Mononuclear cell (primary cell): ENCODE measurements around the gene LIPG. TPM values are rescaled to one million over a fixed set of nuclear protein-coding genes. Genes with fewer than 3 reads are reported as not detected.
"Not testable (repeated sequence)": the region's sequence is repeated elsewhere in the genome, so short reads cannot be mapped to it uniquely, and the experiment has no call there.

Experiments
- H3K27me3 ChIP-seq: 2 replicates; pipeline ENCODE4 v1.6.0; 2011; ENCODE audit warnings: low read length, control low read depth; ENCODE audit not compliant: insufficient read depth
- H3K4me1 ChIP-seq: 2 replicates; pipeline ENCODE4 v1.5.1; 2011; ENCODE audit warnings: mild to moderate bottlenecking, low read length, control low read depth; ENCODE audit not compliant: insufficient read depth
- H3K4me3 ChIP-seq: 2 replicates; pipeline ENCODE4 v1.5.1; 2011; ENCODE audit warnings: mild to moderate bottlenecking, low read length, moderate library complexity
- H3K9me3 ChIP-seq: 2 replicates; pipeline ENCODE4 v1.5.1; 2011; ENCODE audit warnings: low read depth, mild to moderate bottlenecking, control low read depth, low read length
- total RNA-seq: library from RNA; depleted of rRNA; stranded (reverse); fragments of >200 nt; gene quantifications from one replicate; pipeline ENCODE4 v1.2.3, GENCODE V29; 2012

The LIPG gene
- total RNA-seq, 1 donor = not detected

GRCh38 chr18:49529596-49529995 lies 32.3 kb upstream of the LIPG start:
- no peak overlapping the region for H3K4me3 ChIP-seq
- no peaks in the 10 kb centered on the region for H3K9me3 ChIP-seq
- H3K27me3 ChIP-seq = no peaks in the 10 kb centered on the region
- no peaks in the 10 kb centered on the region for H3K4me1 ChIP-seq

GRCh38 chr18:49531678-49532153 lies 30.1 kb upstream of the LIPG start:
- H3K27me3 ChIP-seq = no peaks in the 10 kb centered on the region
- H3K4me1 ChIP-seq = no peaks in the 10 kb centered on the region
- no peak overlapping the region for H3K4me3 ChIP-seq
- no peaks in the 10 kb centered on the region for H3K9me3 ChIP-seq

- no peaks in the 10 kb centered on the region for H3K4me1 ChIP-seq
These were observed 26.8 kb upstream of the LIPG start for GRCh38 chr18:49534846-49535601.

GRCh38 chr18:49537232-49537896 lies 24.5 kb upstream of the LIPG start:
- H3K27me3 ChIP-seq = no peaks in the 10 kb centered on the region

More at GRCh38 chr18:49534846-49535601, 26.8 kb upstream of the LIPG start:
- no peaks in the 10 kb centered on the region for H3K27me3 ChIP-seq
- H3K9me3 ChIP-seq = no peaks in the 10 kb centered on the region
- H3K4me3 ChIP-seq = no peak overlapping the region

GRCh38 chr18:49544362-49544761 lies 17.5 kb upstream of the LIPG start:
- H3K27me3 ChIP-seq = no peaks in the 10 kb centered on the region
- H3K9me3 ChIP-seq = no peaks in the 10 kb centered on the region
- no peak overlapping the region for H3K4me3 ChIP-seq
- no peaks in the 10 kb centered on the region for H3K4me1 ChIP-seq

More at GRCh38 chr18:49537232-49537896, 24.5 kb upstream of the LIPG start:
- Histone ChIP-seq H3K4me3 (no peak overlapping the region), H3K4me1 (no peaks in the 10 kb centered on the region), H3K9me3 (no peaks in the 10 kb centered on the region)

GRCh38 chr18:49546278-49546677 lies 15.6 kb upstream of the LIPG start:
- H3K4me3 ChIP-seq = no peak overlapping the region
- H3K27me3 ChIP-seq = no peaks in the 10 kb centered on the region
- H3K4me1 ChIP-seq = no peaks in the 10 kb centered on the region
- no peaks in the 10 kb centered on the region for H3K9me3 ChIP-seq

GRCh38 chr18:49546719-49547273 lies 15.1 kb upstream of the LIPG start:
- H3K27me3 ChIP-seq = no peaks in the 10 kb centered on the region
- no peaks in the 10 kb centered on the region for H3K9me3 ChIP-seq
- H3K4me3 ChIP-seq = no peak overlapping the region
- H3K4me1 ChIP-seq = no peaks in the 10 kb centered on the region

- no peaks in the 10 kb centered on the region for H3K9me3 ChIP-seq
- H3K4me1 ChIP-seq = no peaks in the 10 kb centered on the region
- peaks cover 3% of the 10 kb centered on the region for H3K27me3 ChIP-seq
- H3K4me3 ChIP-seq = no peak overlapping the region
These were observed 14.2 kb upstream of the LIPG start for GRCh38 chr18:49547701-49548100.

- Histone ChIP-seq H3K9me3 (no peaks in the 10 kb centered on the region), H3K4me1 (no peaks in the 10 kb centered on the region), H3K4me3 (no peak overlapping the region), H3K27me3 (peaks cover 6% of the 10 kb centered on the region)
These were observed 13.6 kb upstream of the LIPG start for GRCh38 chr18:49548229-49548636.

- Histone ChIP-seq H3K4me1 (no peaks in the 10 kb centered on the region), H3K9me3 (no peaks in the 10 kb centered on the region), H3K27me3 (peaks cover 9% of the 10 kb centered on the region), H3K4me3 (no peak overlapping the region)
These were observed 11.1 kb upstream of the LIPG start for GRCh38 chr18:49550621-49551339.

GRCh38 chr18:49553003-49553402 lies 8.9 kb upstream of the LIPG start:
- Histone ChIP-seq H3K27me3 (peaks cover 9% of the 10 kb centered on the region), H3K4me1 (no peaks in the 10 kb centered on the region), H3K4me3 (no peak overlapping the region), H3K9me3 (no peaks in the 10 kb centered on the region)

- Histone ChIP-seq H3K9me3 (no peaks in the 10 kb centered on the region), H3K4me3 (no peak overlapping the region), H3K4me1 (peaks cover 1% of the 10 kb centered on the region), H3K27me3 (peaks cover 30% of the 10 kb centered on the region)
These were observed 6.2 kb upstream of the LIPG start for GRCh38 chr18:49555641-49556040.

GRCh38 chr18:49558356-49558755 lies 3.5 kb upstream of the LIPG start:
- Histone ChIP-seq H3K27me3 (peaks cover 51% of the 10 kb centered on the region), H3K9me3 (no peaks in the 10 kb centered on the region), H3K4me1 (peaks cover 21% of the 10 kb centered on the region), H3K4me3 (no peak overlapping the region)

GRCh38 chr18:49559326-49559931 lies 2.4 kb upstream of the LIPG start:
- Histone ChIP-seq H3K4me1 (peaks cover 21% of the 10 kb centered on the region), H3K27me3 (peaks cover 60% of the 10 kb centered on the region)
- not testable (repeated sequence) for H3K4me3 ChIP-seq, H3K9me3 ChIP-seq

- Histone ChIP-seq H3K4me3 (no peak overlapping the region), H3K4me1 (peaks cover 21% of the 10 kb centered on the region), H3K9me3 (no peaks in the 10 kb centered on the region), H3K27me3 (peaks cover 66% of the 10 kb centered on the region)
These were observed 1.6 kb upstream of the LIPG start for GRCh38 chr18:49560277-49560623.
